Endothelial cell of umbilical vein (primary cell): ENCODE measurements around the gene PTOV1. TPM values are rescaled to one million over a fixed set of nuclear protein-coding genes. Genes with fewer than 3 reads are reported as not detected.

Experiments used
- BruUV-seq: library from RNA; stranded (reverse); fragments of 400-500 nt; replicated peaks from 2 replicates; lab custom pipeline; 2021; lab: Mats Ljungman, UMichigan
- CTCF ChIA-PET: fragments of 300-600, 350-600 bp; sonication (Branson Sonifier 250); formaldehyde crosslinking; loops from one replicate; lab custom pipeline; 2021; ENCODE audit warnings: antibody characterized with exemption, inconsistent platforms; lab: Charles Lee
- POLR2A ChIA-PET: fragments of 300-600, 350-600 bp; sonication (Branson Sonifier 250); formaldehyde crosslinking; loops from one replicate; lab custom pipeline; 2021; ENCODE audit warnings: antibody characterized with exemption, inconsistent platforms; lab: Charles Lee
- DNase-seq: peaks from one replicate; pipeline ENCODE4 v3.0.0-alpha.2; 2011; ENCODE audit warnings: low read depth, low spot score
- FAIRE-seq: peaks from 2 replicates; lab custom pipeline; 2011; peaks lifted over from hg19 to GRCh38; lab: Jason Lieb, UNC
- H2AFZ ChIP-seq: 2 replicates; pipeline ENCODE4 v1.6.0; 2012; ENCODE audit warnings: low read depth, low read length, control low read depth, inconsistent platforms
- H3K27ac ChIP-seq: 2 replicates; pipeline ENCODE4 v1.5.1; 2011; ENCODE audit warnings: low read depth, mild to moderate bottlenecking, control low read depth, low read length, moderate library complexity; ENCODE audit not compliant: insufficient read depth
- H3K27me3 ChIP-seq, 2 experiments: 2 replicates each; pipeline versions ENCODE4 v1.6.0 to v1.6.1; 2011; ENCODE audit warnings: low read length in 2 of 2, mixed read lengths in 1 of 2; ENCODE audit not compliant: control insufficient read depth in 2 of 2, insufficient read depth in 2 of 2
- H3K36me3 ChIP-seq, 2 experiments: 2 replicates in 1 of 2; 3 replicates in 1 of 2; pipeline ENCODE4 v1.5.1; 2011; ENCODE audit warnings: low read length in 2 of 2, mild to moderate bottlenecking in 1 of 2, moderate library complexity in 1 of 2; ENCODE audit not compliant: control insufficient read depth in 2 of 2, insufficient read depth in 2 of 2; ENCODE audit errors: extremely low read depth in 1 of 2
- H3K4me1 ChIP-seq: 3 replicates; pipeline ENCODE4 v1.5.1; 2011; ENCODE audit warnings: mild to moderate bottlenecking, low read length; ENCODE audit not compliant: control insufficient read depth, insufficient read depth; ENCODE audit errors: extremely low read depth
- H3K4me2 ChIP-seq: 2 replicates; pipeline ENCODE4 v1.6.1; 2011; ENCODE audit warnings: low read length, control low read depth, mixed read lengths; ENCODE audit not compliant: insufficient read depth
- H3K4me3 ChIP-seq, 3 experiments: fragments of 200-600 bp in 1 of 3; sonication (generic), shearing (Covaris generic) in 1 of 3; replicated peaks in 1 of 3; 2 replicates each; pipeline ENCODE4 v1.5.1; 2011 to 2016; ENCODE audit warnings: control low read depth in 3 of 3, low read length in 3 of 3, mild to moderate bottlenecking in 2 of 3, inconsistent platforms in 1 of 3, low read depth in 1 of 3, moderate library complexity in 1 of 3; ENCODE audit not compliant: insufficient read depth in 1 of 3
- H3K79me2 ChIP-seq: 2 replicates; pipeline ENCODE4 v1.6.0; 2012; ENCODE audit warnings: low read length, inconsistent platforms; ENCODE audit not compliant: control insufficient read depth, insufficient read depth
- H3K9ac ChIP-seq: replicated peaks from 2 replicates; pipeline ENCODE3; 2011; ENCODE audit warnings: low read length, control low read depth; ENCODE audit not compliant: insufficient read depth; ENCODE audit errors: extremely low read depth
- H3K9me1 ChIP-seq: replicated peaks from 3 replicates; pipeline ENCODE4 v1.6.0; 2011; ENCODE audit warnings: mild to moderate bottlenecking, low read length; ENCODE audit not compliant: control insufficient read depth, insufficient read depth; ENCODE audit errors: extremely low read depth
- H3K9me3 ChIP-seq: replicated peaks from 2 replicates; pipeline ENCODE4 v1.5.1; 2012; ENCODE audit warnings: low read length, inconsistent platforms; ENCODE audit not compliant: control insufficient read depth, insufficient read depth
- H4K20me1 ChIP-seq: replicated peaks from 2 replicates; pipeline ENCODE3; 2011; ENCODE audit warnings: mild to moderate bottlenecking, low read length; ENCODE audit not compliant: control insufficient read depth, insufficient read depth; ENCODE audit errors: extremely low read depth
- CTCF ChIP-seq, 2 donors: IDR thresholded peaks; 1 replicate in 1 of 2; 2 replicates in 1 of 2; pipeline ENCODE4 v1.5.1; 2011; ENCODE audit warnings: low read length in 2 of 2, mild to moderate bottlenecking in 2 of 2, moderate library complexity in 2 of 2, control low read depth in 1 of 2, inconsistent platforms in 1 of 2, low read depth in 1 of 2; ENCODE audit not compliant: insufficient read depth in 1 of 2; ENCODE audit errors: extremely low read depth in 1 of 2
- FOS ChIP-seq: IDR thresholded peaks from 2 replicates; pipeline ENCODE4 v1.6.1; 2011; ENCODE audit warnings: mild to moderate bottlenecking, low read length, moderate library complexity, borderline replicate concordance; ENCODE audit not compliant: insufficient read depth
- GATA2 ChIP-seq: IDR thresholded peaks from 2 replicates; pipeline ENCODE4 v1.7.0; 2011; ENCODE audit warnings: low read depth, mild to moderate bottlenecking, moderate library complexity, mixed read lengths, low read length; ENCODE audit not compliant: insufficient read length, insufficient read depth
- JUN ChIP-seq: IDR thresholded peaks from 2 replicates; pipeline ENCODE4 v1.6.1; 2011; ENCODE audit warnings: borderline replicate concordance, low read depth; ENCODE audit not compliant: insufficient read length, insufficient read depth
- MAX ChIP-seq: IDR thresholded peaks from 2 replicates; pipeline ENCODE4 v1.6.1; 2011; ENCODE audit not compliant: insufficient read depth, insufficient read length
- POLR2A ChIP-seq: IDR thresholded peaks from 2 replicates; pipeline ENCODE4 v1.6.1; 2012; ENCODE audit warnings: low read depth, mild to moderate bottlenecking, control low read depth, low read length
- dilution Hi-C: fragments of 300-500 bp; cut with MboI; formaldehyde crosslinking; loops from one replicate; pipeline ENCODE4 v1.15.0; 2019; ENCODE audit warnings: low sequenced_read_pairs; ENCODE audit not compliant: extremely low pct_ligation_motif_present
- intact Hi-C: fragments of 100-400 bp; cut with micrococcal nuclease; formaldehyde crosslinking; loops from one replicate; pipeline ENCODE4 v1.10.0; 2022
- polyA plus RNA-seq, 4 experiments: library from polyadenylated mRNA; depleted of rRNA in 3 of 4; stranded (reverse) in 3 of 4; unstranded in 1 of 4; fragments of >200 nt; gene quantifications; 2 replicates each; pipeline versions ENCODE4 v1.2.1 to v1.2.3, GENCODE V29; 2011 to 2012; ENCODE audit warnings: missing spikeins in 1 of 4
- total RNA-seq: library from RNA; stranded (reverse); gene quantifications from 2 replicates; pipeline ENCODE4 v1.2.3, GENCODE V29; 2021

The PTOV1 gene
- total and polyA plus RNA-seq, 2 donors (not counting 3 experiments of a cell fraction or from before 2014, with no cell fraction given): 116 to 184 TPM

- POLR2A ChIA-PET: no interaction called here
Observed at GRCh38 chr19:49895566-49896297, 44.8 kb downstream of the PTOV1 start.

More at GRCh38 chr19:49895566-49896297, 44.8 kb downstream of the PTOV1 start:
- TF ChIP-seq FOS: no peak
- TF ChIP-seq CTCF (IDR thresholded peaks at IDR 0.05; ENCODE audit: extremely low read depth in 1 of 2, insufficient read depth in 1 of 2, low read depth in 1 of 2, low read length in 2 of 2): no peak
- no peak for TF ChIP-seq GATA2
- TF ChIP-seq JUN: no peak
- TF ChIP-seq POLR2A: no peak
- TF ChIP-seq MAX: no peak
- CTCF ChIA-PET: interaction anchor here (1.6 kb wide), 1 partner anchor 26 kb away, joined by 3 read pairs; no protein-coding TSS in a partner anchor
- Histone ChIP-seq H2AFZ (no peak overlapping the region), H3K9ac (no peak overlapping the region), H4K20me1 (no peaks in the 10 kb centered on the region), H3K9me1 (no peaks in the 10 kb centered on the region), H3K4me2 (no peak overlapping the region), H3K79me2 (no peaks in the 10 kb centered on the region), H3K4me3 (no peak overlapping the region), H3K27me3 (no peaks in the 10 kb centered on the region), H3K9me3 (no peaks in the 10 kb centered on the region), H3K4me1 (peaks cover 13% of the 10 kb centered on the region), H3K36me3 (no peaks in the 10 kb centered on the region), H3K27ac (no peak overlapping the region)
- no peak for FAIRE-seq
- DNase-seq: no peak
- dilution Hi-C loops (no loop called here), intact Hi-C loops (loop anchor here (2.0 kb wide), 1 partner anchor 33 kb away; the partner anchor contains the start of genes ATF5 and NUP62)
- no TSS peak for BruUV-seq
